WTC11 (cell line): Measurements from ENCODE around the gene ENPP6. TPM values are rescaled to one million over a fixed set of nuclear protein-coding genes. Genes with fewer than 3 reads are reported as not detected.

Experiments
- ATAC-seq: fragments of 200-7000 bp; cut with Tn5 transposase; 2 replicates; pipeline ENCODE4 v1.10.0; 2021; ENCODE audit warnings: mild to moderate bottlenecking, moderate library complexity
- CTCF ChIA-PET: fragments of 300-600 bp; sonication (Branson Sonifier 250); formaldehyde crosslinking; loops from one replicate; lab custom pipeline; 2021; ENCODE audit warnings: antibody characterized with exemption; lab: Charles Lee
- POLR2A ChIA-PET: fragments of 350-600 bp; sonication (Branson Sonifier 250); formaldehyde crosslinking; loops from one replicate; lab custom pipeline; 2021; ENCODE audit warnings: antibody characterized with exemption; lab: Charles Lee
- DNase-seq: peaks from one replicate; pipeline ENCODE4 v3.0.0; 2021; ENCODE audit warnings: low spot score
- H3K27ac Mint-ChIP-seq: 2 replicates; pipeline ENCODE4 v1.8.0; 2021; ENCODE audit warnings: mixed read lengths
- H3K27me3 Mint-ChIP-seq: 2 replicates; pipeline ENCODE4 v1.8.0; 2021; ENCODE audit warnings: low read depth, mild to moderate bottlenecking, moderate library complexity, mixed read lengths
- H3K36me3 Mint-ChIP-seq: 2 replicates; pipeline ENCODE4 v1.8.0; 2021; ENCODE audit warnings: mixed read lengths
- H3K4me1 Mint-ChIP-seq: 2 replicates; pipeline ENCODE4 v1.8.0; 2022; ENCODE audit warnings: mixed read lengths
- H3K4me3 Mint-ChIP-seq: 2 replicates; pipeline ENCODE4 v1.8.0; 2021; ENCODE audit warnings: mild to moderate bottlenecking, moderate library complexity, mixed read lengths
- H3K9me3 Mint-ChIP-seq: 2 replicates; pipeline ENCODE4 v1.8.0; 2021; ENCODE audit warnings: mixed read lengths
- ATF6 ChIP-seq: sonication (generic); formaldehyde crosslinking; IDR thresholded peaks from 2 replicates; pipeline ENCODE4 v1.8.1; 2023; ENCODE audit warnings: mild to moderate bottlenecking, missing genetic modification reagents
- CBFB ChIP-seq: sonication (generic); formaldehyde crosslinking; IDR thresholded peaks from 2 replicates; pipeline ENCODE4 v1.8.1; 2022; ENCODE audit warnings: mild to moderate bottlenecking, low read depth, missing genetic modification reagents
- ELF4 ChIP-seq: sonication (generic); formaldehyde crosslinking; IDR thresholded peaks from 2 replicates; pipeline ENCODE4 v1.8.1; 2022; ENCODE audit warnings: low read depth, mild to moderate bottlenecking, moderate library complexity, missing genetic modification reagents
- FOXK1 ChIP-seq: sonication (generic); formaldehyde crosslinking; IDR thresholded peaks from 2 replicates; pipeline ENCODE4 v1.8.0; 2022; ENCODE audit warnings: mild to moderate bottlenecking, moderate library complexity, missing genetic modification reagents
- GABPB1 ChIP-seq: sonication (generic); formaldehyde crosslinking; IDR thresholded peaks from 2 replicates; pipeline ENCODE4 v1.8.1; 2023; ENCODE audit warnings: mild to moderate bottlenecking, missing genetic modification reagents
- GTF2I ChIP-seq: fragments of 250-450 bp; sonication (Bioruptor Pico); conservative IDR thresholded peaks from 2 replicates; pipeline ENCODE4 v1.4.0; 2021; ENCODE audit warnings: mild to moderate bottlenecking
- JUN ChIP-seq: sonication (generic); formaldehyde crosslinking; IDR thresholded peaks from 2 replicates; pipeline ENCODE4 v1.8.0; 2023; ENCODE audit warnings: mild to moderate bottlenecking, missing genetic modification reagents
- NFE2L1 ChIP-seq: sonication (generic); formaldehyde crosslinking; IDR thresholded peaks from 2 replicates; pipeline ENCODE4 v1.8.1; 2023; ENCODE audit warnings: missing genetic modification reagents
- NFYB ChIP-seq: sonication (generic); formaldehyde crosslinking; conservative IDR thresholded peaks from 2 replicates; pipeline ENCODE4 v1.8.0; 2022; ENCODE audit warnings: low read depth, missing genetic modification reagents
- SOX15 ChIP-seq: fragments of 250-450 bp; sonication (Bioruptor Pico); IDR thresholded peaks from 2 replicates; pipeline ENCODE4 v1.9.0; 2021; ENCODE audit warnings: mild to moderate bottlenecking
- ZNF219 ChIP-seq: sonication (generic); formaldehyde crosslinking; IDR thresholded peaks from 2 replicates; pipeline ENCODE4 v1.8.0; 2023; ENCODE audit warnings: missing genetic modification reagents, mild to moderate bottlenecking, borderline replicate concordance
- ZNF671 ChIP-seq: fragments of 250-450 bp; sonication (Bioruptor Pico); IDR thresholded peaks from 2 replicates; pipeline ENCODE4 v1.8.0; 2021; ENCODE audit warnings: mild to moderate bottlenecking
- total RNA-seq: library from RNA; stranded (reverse); gene quantifications from 3 replicates; pipeline ENCODE4 v1.2.3, GENCODE V29; 2021
- TF ChIP-seq, protein P1 (sequence below): fragments of 250-450 bp; sonication (Bioruptor Pico); conservative IDR thresholded peaks from 2 replicates; pipeline ENCODE4 v1.9.0; 2021; ENCODE audit warnings: mild to moderate bottlenecking
- TF ChIP-seq, protein P2 (sequence below): sonication (generic); formaldehyde crosslinking; IDR thresholded peaks from 2 replicates; pipeline ENCODE4 v1.8.1; 2022; ENCODE audit warnings: low read depth, mild to moderate bottlenecking, moderate library complexity, missing genetic modification reagents, borderline replicate concordance
- TF ChIP-seq, protein P3 (sequence below): sonication (generic); formaldehyde crosslinking; IDR thresholded peaks from 2 replicates; pipeline ENCODE4 v1.8.0; 2022; ENCODE audit warnings: mild to moderate bottlenecking, missing genetic modification reagents
- TF ChIP-seq, protein P4 (sequence below): sonication (generic); formaldehyde crosslinking; IDR thresholded peaks from 2 replicates; pipeline ENCODE4 v1.8.0; 2023; ENCODE audit warnings: missing genetic modification reagents, mild to moderate bottlenecking, borderline replicate concordance
- TF ChIP-seq, protein P5 (sequence below): sonication (generic); formaldehyde crosslinking; IDR thresholded peaks from 2 replicates; pipeline ENCODE4 v1.8.0; 2022; ENCODE audit warnings: mild to moderate bottlenecking, missing genetic modification reagents

ENPP6 gene
- total RNA-seq, 1 experiment from 2014 or later = 0.09 TPM

DNA sequence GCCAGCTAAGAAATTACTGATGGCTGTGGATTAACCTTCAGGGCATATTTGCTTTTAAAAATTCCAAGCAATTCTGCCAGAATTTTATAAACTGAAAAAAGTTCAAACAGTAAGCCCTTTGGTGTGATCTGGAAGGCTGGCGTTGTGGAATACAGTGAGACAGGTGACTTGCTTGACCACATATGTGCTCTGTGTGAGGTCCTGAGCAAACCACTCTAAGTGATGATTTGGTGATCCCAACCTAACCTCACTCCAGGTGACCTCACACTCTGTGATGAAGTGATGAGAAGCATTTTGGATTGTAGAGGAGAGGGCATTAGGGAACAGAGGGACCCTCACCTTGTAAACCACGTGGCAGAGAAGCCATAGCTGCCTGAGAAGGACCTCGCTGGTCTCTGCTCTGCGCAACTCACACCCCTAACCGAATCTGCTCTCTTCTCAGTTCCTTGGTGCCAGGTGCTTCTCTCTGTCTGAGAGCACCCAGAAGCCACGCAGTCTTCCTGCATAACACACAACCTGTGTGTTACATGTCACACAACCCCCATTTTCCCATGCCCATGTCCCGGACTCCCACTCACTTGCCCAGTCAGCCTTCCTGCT lies 106.3 kb downstream of the ENPP6 start:
- no peak for TF ChIP-seq ELF4 (CRISPR knock-in tag)
- H3K27ac Mint-ChIP-seq = no peak overlapping the region
- H3K27me3 Mint-ChIP-seq = no peaks in the 10 kb centered on the region
- no peaks in the 10 kb centered on the region for H3K36me3 Mint-ChIP-seq
- DNase-seq (no peak), ATAC-seq (no peak)
- H3K4me1 Mint-ChIP-seq = no peaks in the 10 kb centered on the region
- POLR2A ChIA-PET = interaction anchor here (0.6 kb wide), 1 partner anchor 1247 kb away, joined by 3 read pairs; no protein-coding TSS in a partner anchor
- H3K4me3 Mint-ChIP-seq = no peak overlapping the region
- peaks cover 11% of the 10 kb centered on the region for H3K9me3 Mint-ChIP-seq
- CTCF ChIA-PET = no interaction called here

GRCh38 chr4:184110452-184111224 lies 107.0 kb downstream of the ENPP6 start:
- Mint-ChIP-seq H3K27me3 (no peaks in the 10 kb centered on the region), H3K36me3 (no peaks in the 10 kb centered on the region), H3K27ac (no peak overlapping the region), H3K4me1 (no peaks in the 10 kb centered on the region), H3K9me3 (peaks cover 11% of the 10 kb centered on the region), H3K4me3 (no peak overlapping the region)
- ChIA-PET CTCF (no interaction called here), POLR2A (no interaction called here)
- TF ChIP-seq, protein P1, sequence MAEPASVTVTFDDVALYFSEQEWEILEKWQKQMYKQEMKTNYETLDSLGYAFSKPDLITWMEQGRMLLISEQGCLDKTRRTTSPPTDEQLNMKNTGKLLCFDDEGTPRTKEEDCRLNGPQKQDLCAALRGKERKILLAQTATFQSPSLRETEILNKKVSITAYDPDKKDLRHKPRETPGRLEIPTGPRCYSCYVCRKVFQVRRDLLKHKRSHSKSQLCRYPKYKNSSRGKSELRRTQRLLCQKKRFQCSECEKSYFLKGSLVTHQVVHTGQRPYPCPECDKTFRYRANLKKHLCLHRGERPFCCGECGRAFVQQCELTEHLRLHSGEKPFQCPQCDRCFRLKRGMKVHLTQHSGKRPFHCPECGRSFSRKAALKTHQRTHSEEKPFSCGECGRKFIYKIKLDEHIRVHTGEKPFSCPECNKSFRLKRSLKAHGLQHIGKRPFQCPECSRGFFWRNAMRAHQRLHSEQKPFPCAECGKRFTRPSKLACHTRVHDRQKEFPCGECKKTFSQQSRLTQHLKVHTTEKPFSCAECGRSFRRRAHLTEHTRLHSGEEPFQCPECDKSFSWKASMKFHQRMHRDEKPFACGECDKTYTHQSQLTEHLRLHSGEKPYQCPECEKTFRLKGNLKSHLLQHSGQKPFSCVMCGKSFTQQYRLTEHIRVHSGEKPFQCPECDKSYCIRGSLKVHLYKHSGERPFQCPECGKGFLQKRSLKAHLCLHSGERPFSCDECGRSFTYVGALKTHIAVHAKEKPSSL (CRISPR knock-in tag) = no peak
- TF ChIP-seq GTF2I (peak; percentile 84), GABPB1 (CRISPR knock-in tag) (no peak)
- TF ChIP-seq, protein P2, sequence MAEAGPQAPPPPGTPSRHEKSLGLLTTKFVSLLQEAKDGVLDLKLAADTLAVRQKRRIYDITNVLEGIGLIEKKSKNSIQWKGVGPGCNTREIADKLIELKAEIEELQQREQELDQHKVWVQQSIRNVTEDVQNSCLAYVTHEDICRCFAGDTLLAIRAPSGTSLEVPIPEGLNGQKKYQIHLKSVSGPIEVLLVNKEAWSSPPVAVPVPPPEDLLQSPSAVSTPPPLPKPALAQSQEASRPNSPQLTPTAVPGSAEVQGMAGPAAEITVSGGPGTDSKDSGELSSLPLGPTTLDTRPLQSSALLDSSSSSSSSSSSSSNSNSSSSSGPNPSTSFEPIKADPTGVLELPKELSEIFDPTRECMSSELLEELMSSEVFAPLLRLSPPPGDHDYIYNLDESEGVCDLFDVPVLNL = no peak
- no peak for ATAC-seq
- DNase-seq = no peak

- H3K36me3 Mint-ChIP-seq = no peaks in the 10 kb centered on the region
- H3K4me3 Mint-ChIP-seq = no peak overlapping the region
- H3K27me3 Mint-ChIP-seq = no peaks in the 10 kb centered on the region
- H3K4me1 Mint-ChIP-seq = peaks cover 12% of the 10 kb centered on the region
- no peak overlapping the region for H3K27ac Mint-ChIP-seq
- no peak for ATAC-seq
- ChIA-PET CTCF (interaction anchor here (1.3 kb wide), 1 partner anchor 11 kb away, joined by 4 read pairs; no protein-coding TSS in a partner anchor), POLR2A (no interaction called here)
- H3K9me3 Mint-ChIP-seq = peaks cover 15% of the 10 kb centered on the region
- no peak for DNase-seq
- TF ChIP-seq JUN (CRISPR knock-in tag) (no peak), NFE2L1 (CRISPR knock-in tag) (no peak), CBFB (CRISPR knock-in tag) (no peak), NFYB (CRISPR knock-in tag) (no peak), SOX15 (CRISPR knock-in tag) (no peak), ATF6 (no peak), GABPB1 (CRISPR knock-in tag) (no peak), ELF4 (CRISPR knock-in tag) (no peak), ZNF219 (CRISPR knock-in tag) (no peak), ZNF671 (CRISPR knock-in tag) (no peak), FOXK1 (CRISPR knock-in tag) (no peak)
- TF ChIP-seq, protein P3, sequence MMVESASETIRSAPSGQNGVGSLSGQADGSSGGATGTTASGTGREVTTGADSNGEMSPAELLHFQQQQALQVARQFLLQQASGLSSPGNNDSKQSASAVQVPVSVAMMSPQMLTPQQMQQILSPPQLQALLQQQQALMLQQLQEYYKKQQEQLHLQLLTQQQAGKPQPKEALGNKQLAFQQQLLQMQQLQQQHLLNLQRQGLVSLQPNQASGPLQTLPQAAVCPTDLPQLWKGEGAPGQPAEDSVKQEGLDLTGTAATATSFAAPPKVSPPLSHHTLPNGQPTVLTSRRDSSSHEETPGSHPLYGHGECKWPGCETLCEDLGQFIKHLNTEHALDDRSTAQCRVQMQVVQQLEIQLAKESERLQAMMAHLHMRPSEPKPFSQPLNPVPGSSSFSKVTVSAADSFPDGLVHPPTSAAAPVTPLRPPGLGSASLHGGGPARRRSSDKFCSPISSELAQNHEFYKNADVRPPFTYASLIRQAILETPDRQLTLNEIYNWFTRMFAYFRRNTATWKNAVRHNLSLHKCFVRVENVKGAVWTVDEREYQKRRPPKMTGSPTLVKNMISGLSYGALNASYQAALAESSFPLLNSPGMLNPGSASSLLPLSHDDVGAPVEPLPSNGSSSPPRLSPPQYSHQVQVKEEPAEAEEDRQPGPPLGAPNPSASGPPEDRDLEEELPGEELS (CRISPR knock-in tag) = no peak
- TF ChIP-seq, protein P4, sequence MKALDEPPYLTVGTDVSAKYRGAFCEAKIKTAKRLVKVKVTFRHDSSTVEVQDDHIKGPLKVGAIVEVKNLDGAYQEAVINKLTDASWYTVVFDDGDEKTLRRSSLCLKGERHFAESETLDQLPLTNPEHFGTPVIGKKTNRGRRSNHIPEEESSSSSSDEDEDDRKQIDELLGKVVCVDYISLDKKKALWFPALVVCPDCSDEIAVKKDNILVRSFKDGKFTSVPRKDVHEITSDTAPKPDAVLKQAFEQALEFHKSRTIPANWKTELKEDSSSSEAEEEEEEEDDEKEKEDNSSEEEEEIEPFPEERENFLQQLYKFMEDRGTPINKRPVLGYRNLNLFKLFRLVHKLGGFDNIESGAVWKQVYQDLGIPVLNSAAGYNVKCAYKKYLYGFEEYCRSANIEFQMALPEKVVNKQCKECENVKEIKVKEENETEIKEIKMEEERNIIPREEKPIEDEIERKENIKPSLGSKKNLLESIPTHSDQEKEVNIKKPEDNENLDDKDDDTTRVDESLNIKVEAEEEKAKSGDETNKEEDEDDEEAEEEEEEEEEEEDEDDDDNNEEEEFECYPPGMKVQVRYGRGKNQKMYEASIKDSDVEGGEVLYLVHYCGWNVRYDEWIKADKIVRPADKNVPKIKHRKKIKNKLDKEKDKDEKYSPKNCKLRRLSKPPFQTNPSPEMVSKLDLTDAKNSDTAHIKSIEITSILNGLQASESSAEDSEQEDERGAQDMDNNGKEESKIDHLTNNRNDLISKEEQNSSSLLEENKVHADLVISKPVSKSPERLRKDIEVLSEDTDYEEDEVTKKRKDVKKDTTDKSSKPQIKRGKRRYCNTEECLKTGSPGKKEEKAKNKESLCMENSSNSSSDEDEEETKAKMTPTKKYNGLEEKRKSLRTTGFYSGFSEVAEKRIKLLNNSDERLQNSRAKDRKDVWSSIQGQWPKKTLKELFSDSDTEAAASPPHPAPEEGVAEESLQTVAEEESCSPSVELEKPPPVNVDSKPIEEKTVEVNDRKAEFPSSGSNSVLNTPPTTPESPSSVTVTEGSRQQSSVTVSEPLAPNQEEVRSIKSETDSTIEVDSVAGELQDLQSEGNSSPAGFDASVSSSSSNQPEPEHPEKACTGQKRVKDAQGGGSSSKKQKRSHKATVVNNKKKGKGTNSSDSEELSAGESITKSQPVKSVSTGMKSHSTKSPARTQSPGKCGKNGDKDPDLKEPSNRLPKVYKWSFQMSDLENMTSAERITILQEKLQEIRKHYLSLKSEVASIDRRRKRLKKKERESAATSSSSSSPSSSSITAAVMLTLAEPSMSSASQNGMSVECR = no peak
- TF ChIP-seq, protein P5, sequence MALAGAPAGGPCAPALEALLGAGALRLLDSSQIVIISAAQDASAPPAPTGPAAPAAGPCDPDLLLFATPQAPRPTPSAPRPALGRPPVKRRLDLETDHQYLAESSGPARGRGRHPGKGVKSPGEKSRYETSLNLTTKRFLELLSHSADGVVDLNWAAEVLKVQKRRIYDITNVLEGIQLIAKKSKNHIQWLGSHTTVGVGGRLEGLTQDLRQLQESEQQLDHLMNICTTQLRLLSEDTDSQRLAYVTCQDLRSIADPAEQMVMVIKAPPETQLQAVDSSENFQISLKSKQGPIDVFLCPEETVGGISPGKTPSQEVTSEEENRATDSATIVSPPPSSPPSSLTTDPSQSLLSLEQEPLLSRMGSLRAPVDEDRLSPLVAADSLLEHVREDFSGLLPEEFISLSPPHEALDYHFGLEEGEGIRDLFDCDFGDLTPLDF (CRISPR knock-in tag) = no peak
These were observed 109.6 kb downstream of the ENPP6 start for GRCh38 chr4:184108006-184108501.
